ENCODE measurements around the gene POMT2.
"Not testable (repeated sequence)": the region's sequence is repeated elsewhere in the genome, so short reads cannot be mapped to it uniquely, and the experiment has no call there.

Gene POMT2

GRCh38 chr14:77337880-77338279 is 17.2 kb upstream of the POMT2 start:
- Histone ChIP-seq H3K36me3 (ENCODE audit: low read depth) (peaks cover 16% of the 10 kb centered on the region), H3K4me3 (ENCODE audit: severe bottlenecking) (no peak overlapping the region), H3K27me3 (ENCODE audit: insufficient read depth, poor library complexity, severe bottlenecking) (no peaks in the 10 kb centered on the region), H3K4me1 (ENCODE audit: insufficient read depth, poor library complexity, severe bottlenecking) (no peaks in the 10 kb centered on the region), H3K27ac (ENCODE audit: poor library complexity, severe bottlenecking) (no peak overlapping the region), H3K9me3 (ENCODE audit: severe bottlenecking) (no peaks in the 10 kb centered on the region)
- TF ChIP-seq CTCF (IDR thresholded peaks at IDR 0.05; ENCODE audit: poor library complexity, severe bottlenecking) = no peak
- DNase-seq (ENCODE audit: low spot score) (no peak), ATAC-seq (ENCODE audit: low read depth) (no peak)

GRCh38 chr14:77337255-77337654 is 16.6 kb upstream of the POMT2 start:
- H3K9me3 ChIP-seq (ENCODE audit: severe bottlenecking); H3K4me1 ChIP-seq (ENCODE audit: insufficient read depth, poor library complexity, severe bottlenecking); ATAC-seq (ENCODE audit: low read depth); H3K27ac ChIP-seq (ENCODE audit: poor library complexity, severe bottlenecking); H3K4me3 ChIP-seq (ENCODE audit: severe bottlenecking); DNase-seq (ENCODE audit: low spot score); H3K27me3 ChIP-seq (ENCODE audit: insufficient read depth, poor library complexity, severe bottlenecking): not testable (repeated sequence)
- H3K36me3 ChIP-seq (ENCODE audit: low read depth) = peaks cover 16% of the 10 kb centered on the region

GRCh38 chr14:77335576-77335975 is 14.9 kb upstream of the POMT2 start:
- H3K4me1 ChIP-seq (ENCODE audit: insufficient read depth, poor library complexity, severe bottlenecking) = no peaks in the 10 kb centered on the region

GRCh38 chr14:77329872-77330271 is 9.2 kb upstream of the POMT2 start:
- Histone ChIP-seq H3K27me3 (ENCODE audit: insufficient read depth, poor library complexity, severe bottlenecking) (no peaks in the 10 kb centered on the region), H3K4me3 (ENCODE audit: severe bottlenecking) (no peak overlapping the region), H3K36me3 (ENCODE audit: low read depth) (no peaks in the 10 kb centered on the region), H3K9me3 (ENCODE audit: severe bottlenecking) (no peaks in the 10 kb centered on the region), H3K27ac (ENCODE audit: poor library complexity, severe bottlenecking) (no peak overlapping the region), H3K4me1 (ENCODE audit: insufficient read depth, poor library complexity, severe bottlenecking) (no peaks in the 10 kb centered on the region)
- DNase-seq (ENCODE audit: low spot score) (no peak), ATAC-seq (ENCODE audit: low read depth) (no peak)
- no peak for TF ChIP-seq CTCF (IDR thresholded peaks at IDR 0.05; ENCODE audit: poor library complexity, severe bottlenecking)

More at GRCh38 chr14:77335576-77335975, 14.9 kb upstream of the POMT2 start:
- Histone ChIP-seq H3K27me3 (ENCODE audit: insufficient read depth, poor library complexity, severe bottlenecking) (no peaks in the 10 kb centered on the region), H3K36me3 (ENCODE audit: low read depth) (peaks cover 16% of the 10 kb centered on the region), H3K27ac (ENCODE audit: poor library complexity, severe bottlenecking) (no peak overlapping the region), H3K4me3 (ENCODE audit: severe bottlenecking) (no peak overlapping the region), H3K9me3 (ENCODE audit: severe bottlenecking) (no peaks in the 10 kb centered on the region)
- no peak for TF ChIP-seq CTCF (IDR thresholded peaks at IDR 0.05; ENCODE audit: poor library complexity, severe bottlenecking)
- ATAC-seq (ENCODE audit: low read depth) (no peak), DNase-seq (ENCODE audit: low spot score) (no peak)

GRCh38 chr14:77327111-77327510 is 6.4 kb upstream of the POMT2 start:
- Histone ChIP-seq H3K9me3 (ENCODE audit: severe bottlenecking) (no peaks in the 10 kb centered on the region), H3K4me3 (ENCODE audit: severe bottlenecking) (no peak overlapping the region), H3K36me3 (ENCODE audit: low read depth) (no peaks in the 10 kb centered on the region), H3K4me1 (ENCODE audit: insufficient read depth, poor library complexity, severe bottlenecking) (peaks cover 2% of the 10 kb centered on the region), H3K27ac (ENCODE audit: poor library complexity, severe bottlenecking) (no peak overlapping the region), H3K27me3 (ENCODE audit: insufficient read depth, poor library complexity, severe bottlenecking) (no peaks in the 10 kb centered on the region)
- ATAC-seq (ENCODE audit: low read depth) = no peak; the same call in 2 of the 3 replicates
- no peak for DNase-seq (ENCODE audit: low spot score)
- no peak for TF ChIP-seq CTCF (IDR thresholded peaks at IDR 0.05; ENCODE audit: poor library complexity, severe bottlenecking)
